Type B pancreatic cell (in vitro differentiated cells): ENCODE data around the gene AFF1. TPM values are rescaled to one million over a fixed set of nuclear protein-coding genes. Genes with fewer than 3 reads are reported as not detected.
A peak's percentile ranks its signal among the peaks of the same experiment; 100 is the strongest.

Source experiments
- DNase-seq: peaks from one replicate; pipeline ENCODE4 v3.0.0; 2021; ENCODE audit warnings: mixed read lengths; ENCODE audit not compliant: unreplicated experiment; ENCODE audit errors: extremely low spot score
- H3K27ac Mint-ChIP-seq: 2 replicates; pipeline ENCODE4 v1.8.0; 2021; ENCODE audit warnings: mild to moderate bottlenecking, mixed read lengths
- H3K27me3 Mint-ChIP-seq: 2 replicates; pipeline ENCODE4 v1.8.0; 2021; ENCODE audit warnings: mixed read lengths
- H3K36me3 Mint-ChIP-seq: 2 replicates; pipeline ENCODE4 v1.8.0; 2021; ENCODE audit warnings: mixed read lengths
- H3K4me1 Mint-ChIP-seq: one replicate; pipeline ENCODE4 v1.8.0; 2021; ENCODE audit warnings: mixed read lengths; ENCODE audit not compliant: unreplicated experiment
- H3K4me3 Mint-ChIP-seq: 2 replicates; pipeline ENCODE4 v1.8.0; 2021; ENCODE audit warnings: mild to moderate bottlenecking, mixed read lengths
- H3K9me3 Mint-ChIP-seq: 2 replicates; pipeline ENCODE4 v1.8.0; 2021; ENCODE audit warnings: mixed read lengths
- CTCF ChIP-seq: fragments of 200-600 bp; sonication (generic); conservative IDR thresholded peaks from 2 replicates; pipeline ENCODE4 v1.5.0; 2021; ENCODE audit warnings: antibody characterized with exemption, mild to moderate bottlenecking
- total RNA-seq: library from RNA; stranded (reverse); gene quantifications from 2 replicates; pipeline ENCODE4 v1.2.1, GENCODE V29; 2021; ENCODE audit warnings: low replicate concordance

AFF1 gene
- total RNA-seq, 1 donor from 2014 or later: 39.7 TPM

DNA sequence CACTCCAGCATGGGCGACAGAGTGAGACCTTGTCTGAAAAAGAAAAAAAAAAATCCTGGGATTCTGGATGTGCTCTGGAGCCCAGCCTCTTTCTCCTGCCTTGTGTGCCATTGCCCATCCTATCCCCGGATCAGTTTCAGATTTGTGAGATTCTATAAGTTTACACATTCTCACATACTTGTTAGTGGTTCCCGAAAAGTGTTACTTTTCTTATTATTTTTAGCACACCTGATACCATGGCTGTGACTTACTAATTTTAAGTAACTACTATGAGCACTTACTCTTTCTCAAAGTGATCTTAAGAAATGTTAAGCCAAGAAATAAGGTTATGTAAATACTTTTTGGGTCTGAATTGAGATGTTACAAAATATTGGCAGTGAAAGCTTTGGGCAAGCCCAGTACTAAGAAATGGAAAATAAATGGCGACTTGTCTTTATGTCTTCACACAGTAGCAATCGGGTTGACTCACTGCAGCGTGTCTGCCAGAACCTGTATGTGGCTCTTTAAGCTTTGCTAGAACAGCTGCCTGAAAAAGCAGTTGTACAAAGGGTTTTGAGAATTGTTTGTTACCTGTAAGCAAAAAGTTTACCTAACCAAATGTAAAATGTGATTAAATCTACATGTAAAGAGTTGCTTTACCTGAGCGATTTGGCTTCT, 166.9 kb downstream of the AFF1 start:
- peaks cover 9% of the 10 kb centered on the region for H3K36me3 Mint-ChIP-seq
- no peak for TF ChIP-seq CTCF

DNA sequence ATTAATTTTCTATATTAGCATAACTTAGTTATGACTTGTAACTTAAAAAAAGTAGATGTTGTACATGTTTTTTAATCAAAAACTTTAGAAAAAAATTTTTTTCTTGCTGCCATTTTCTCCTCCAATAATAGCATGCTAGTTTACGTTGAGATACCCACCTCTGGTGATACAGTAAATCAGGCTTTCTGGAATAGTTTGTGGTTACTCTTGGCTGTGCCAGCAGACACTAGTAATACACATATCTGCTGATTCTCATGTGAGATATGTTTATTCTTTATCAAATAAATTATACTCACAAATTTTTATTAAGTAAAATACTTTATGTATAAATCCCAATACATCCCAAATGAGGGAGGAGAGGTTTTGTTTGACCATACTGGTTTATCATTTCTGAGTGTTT, 168.3 kb downstream of the AFF1 start:
- H3K4me3 Mint-ChIP-seq: no peak overlapping the region
- no peaks in the 10 kb centered on the region for H3K9me3 Mint-ChIP-seq
- no peaks in the 10 kb centered on the region for H3K27me3 Mint-ChIP-seq
- H3K4me1 Mint-ChIP-seq: peaks cover 39% of the 10 kb centered on the region
- H3K36me3 Mint-ChIP-seq: peaks cover 12% of the 10 kb centered on the region
- TF ChIP-seq CTCF: no peak
- DNase-seq: no peak
- H3K27ac Mint-ChIP-seq: no peak overlapping the region

More for the DNA sequence above, 166.9 kb downstream of the AFF1 start:
- Mint-ChIP-seq H3K27ac (no peak overlapping the region), H3K4me3 (no peak overlapping the region), H3K9me3 (no peaks in the 10 kb centered on the region), H3K27me3 (no peaks in the 10 kb centered on the region), H3K4me1 (peaks cover 32% of the 10 kb centered on the region)
- no peak for DNase-seq

GRCh38 chr4:87103691-87104187, 168.9 kb downstream of the AFF1 start:
- Mint-ChIP-seq H3K27ac (peak overlapping the region; percentile 88), H3K4me3 (peak overlapping the region; percentile 16), H3K4me1 (peaks cover 40% of the 10 kb centered on the region), H3K9me3 (no peaks in the 10 kb centered on the region), H3K36me3 (peaks cover 12% of the 10 kb centered on the region), H3K27me3 (no peaks in the 10 kb centered on the region)
- DNase-seq: no peak
- TF ChIP-seq CTCF: no peak

DNA sequence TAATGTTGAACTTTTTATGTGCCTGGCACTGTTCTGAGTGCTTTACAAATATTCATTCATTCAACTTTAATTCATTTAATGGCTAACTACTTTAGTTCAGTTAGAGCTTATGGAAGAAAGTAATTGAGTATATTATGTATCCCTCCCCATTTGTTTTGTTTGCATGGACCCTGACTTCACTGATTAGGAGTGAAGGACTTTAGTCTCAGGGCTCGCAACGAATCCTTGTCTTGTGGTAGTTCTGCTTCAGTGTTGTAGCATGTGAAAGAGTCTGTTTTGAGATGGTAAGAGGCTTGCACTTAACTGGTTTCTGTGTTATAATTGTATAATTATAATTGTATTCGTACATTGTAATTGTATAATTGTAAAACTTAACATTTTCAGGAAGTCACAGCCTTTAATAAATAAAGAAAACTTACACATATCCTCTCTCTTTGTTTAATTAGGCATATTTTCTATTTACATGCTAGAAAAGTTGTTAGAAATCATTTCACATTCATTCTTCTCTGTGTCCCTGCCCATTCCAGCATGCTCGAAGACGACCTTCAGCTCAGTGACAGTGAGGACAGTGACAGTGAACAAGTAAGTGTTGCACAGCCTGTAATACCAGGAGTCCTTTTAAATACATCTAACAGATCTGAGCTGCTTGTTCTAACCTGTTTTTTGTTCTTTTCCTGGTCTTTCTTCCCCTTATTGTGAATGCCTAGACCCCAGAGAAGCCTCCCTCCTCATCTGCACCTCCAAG, 170.5 kb downstream of the AFF1 start:
- Mint-ChIP-seq H3K27me3 (no peaks in the 10 kb centered on the region), H3K36me3 (peaks cover 12% of the 10 kb centered on the region), H3K4me1 (peaks cover 46% of the 10 kb centered on the region), H3K27ac (peak overlapping the region; percentile 32), H3K9me3 (no peaks in the 10 kb centered on the region), H3K4me3 (peak overlapping the region; percentile 13)
- no peak for DNase-seq
- no peak for TF ChIP-seq CTCF

DNA sequence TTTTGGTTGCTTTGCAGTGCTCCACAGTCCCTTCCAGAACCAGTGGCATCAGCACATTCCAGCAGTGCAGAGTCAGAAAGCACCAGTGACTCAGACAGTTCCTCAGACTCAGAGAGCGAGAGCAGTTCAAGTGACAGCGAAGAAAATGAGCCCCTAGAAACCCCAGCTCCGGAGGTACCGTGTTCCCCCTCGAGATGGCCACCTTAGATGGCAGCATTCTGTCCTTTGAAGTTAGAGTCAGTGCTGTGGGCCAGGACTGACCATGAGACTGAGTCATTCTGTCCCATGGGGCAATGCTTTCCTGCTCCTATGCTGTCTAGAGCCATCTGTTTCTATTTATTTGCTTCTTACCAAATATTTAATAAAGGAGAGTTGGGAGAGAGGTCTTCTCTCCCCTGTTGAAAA, 173.3 kb downstream of the AFF1 start:
- no peaks in the 10 kb centered on the region for H3K27me3 Mint-ChIP-seq
- peaks cover 44% of the 10 kb centered on the region for H3K4me1 Mint-ChIP-seq
- no peak for TF ChIP-seq CTCF
- DNase-seq: no peak
- peak overlapping the region; percentile 47 for H3K27ac Mint-ChIP-seq
- H3K4me3 Mint-ChIP-seq: peak overlapping the region; percentile 76
- peaks cover 9% of the 10 kb centered on the region for H3K36me3 Mint-ChIP-seq
- H3K9me3 Mint-ChIP-seq: no peaks in the 10 kb centered on the region
